ENCODE data around the gene LARGE2. TPM values are rescaled to one million over a fixed set of nuclear protein-coding genes. Genes with fewer than 3 reads are reported as not detected.

Gene LARGE2
- total and polyA plus RNA-seq, 10 of the 15 experiments (the other 5 are each of a cell fraction or from before 2014, with no cell fraction given), result 0.03 to 0.41 (median 0.19) TPM; not detected in 6

GRCh38 chr11:45945397-45945999 lies 23.0 kb downstream of the LARGE2 start:
- Histone ChIP-seq H2AFZ (ENCODE audit: control insufficient read depth, low read depth, low read length) (no peak overlapping the region), H3K4me3 (no peak overlapping the region), H4K20me1 (ENCODE audit: control insufficient read depth, insufficient read depth) (no peaks in the 10 kb centered on the region), H3K9ac (ENCODE audit: control insufficient read depth, insufficient read depth, low read length) (no peak overlapping the region), H3K9me3 (replicated peaks; ENCODE audit: control insufficient read depth, insufficient read depth, low read length) (no peaks in the 10 kb centered on the region), H3K27me3 (replicated peaks in 1 of 2; ENCODE audit: control insufficient read depth in 2 of 2, insufficient read depth in 2 of 2, low read length in 1 of 2) (no peaks in the 10 kb centered on the region), H3K4me2 (ENCODE audit: control insufficient read depth, insufficient read depth) (no peak overlapping the region), H3K79me2 (ENCODE audit: control insufficient read depth, insufficient read depth, low read length) (no peaks in the 10 kb centered on the region), H3K27ac (ENCODE audit: control insufficient read depth, insufficient read depth) (no peak overlapping the region), H3K4me1 (ENCODE audit: control insufficient read depth, insufficient read depth, low read length) (no peaks in the 10 kb centered on the region), H3K36me3 (ENCODE audit: control insufficient read depth in 2 of 2, insufficient read depth in 2 of 2, low read length in 1 of 2) (peaks cover 3 to 27% of the 10 kb centered on the region in 2 experiments)
- ChIA-PET CTCF (interaction anchor here (1.1 kb wide), 1 partner anchor 16 kb away, joined by 4 read pairs; no protein-coding TSS in a partner anchor), POLR2A (no interaction called here), RAD21 (ENCODE audit: unreplicated experiment) (no interaction called here), SMC1A (ENCODE audit: uncharacterized antibody, unreplicated experiment) (interaction anchor here (0.7 kb wide), 1 partner anchor 22 kb away, joined by 3 read pairs; no protein-coding TSS in a partner anchor)
- FAIRE-seq, result no peak
- no peak for ATAC-seq
- in situ Hi-C loops (cut with MboI) (no loop called here), intact Hi-C loops (cut with micrococcal nuclease; ENCODE audit: unreplicated experiment) (no loop called here)
- WGBS (ENCODE audit: insufficient coverage, insufficient replicate concordance, low lambda C conversion rate, missing lambda C conversion rate), result 89% methylated on average over 3 of the region's 3 CpGs
- DNase-seq (ENCODE audit: low read depth, low spot score), result no peak
- no TSS peak for BruUV-seq (replicated peaks)
- no peak for TF ChIP-seq ZNF274 (IDR thresholded peaks at IDR 0.05; ENCODE audit: insufficient read depth, insufficient read length)
- TF ChIP-seq ZNF687 (IDR thresholded peaks at IDR 0.05), result no peak
- TF ChIP-seq NR2C2 (IDR thresholded peaks at IDR 0.05; ENCODE audit: borderline replicate concordance, control insufficient read depth, insufficient read length, low read depth), result no peak
- TF ChIP-seq CREM (IDR thresholded peaks at IDR 0.05; ENCODE audit: low read depth), result no peak
- no peak for TF ChIP-seq SMARCA5 (IDR thresholded peaks at IDR 0.05)
- no peak for TF ChIP-seq RAD51 (IDR thresholded peaks at IDR 0.05)

All from GM12878 (cell line).